Astrocyte (in vitro differentiated cells and primary cell): Measurements from ENCODE around the gene MYH15. TPM values are rescaled to one million over a fixed set of nuclear protein-coding genes. Genes with fewer than 3 reads are reported as not detected.

Source experiments
- DNase-seq: peaks from one replicate; pipeline ENCODE4 v3.0.0-alpha.2; 2010; ENCODE audit warnings: low read depth
- FAIRE-seq: peaks from 2 replicates; lab custom pipeline; 2011; peaks lifted over from hg19 to GRCh38; lab: Jason Lieb, UNC
- H2AFZ ChIP-seq: 2 replicates; pipeline ENCODE4 v1.6.0; 2012; ENCODE audit warnings: low read depth, low read length, inconsistent platforms
- H3K27ac ChIP-seq: 2 replicates; pipeline ENCODE4 v1.5.1; 2011; ENCODE audit warnings: low read depth, low read length, inconsistent platforms
- H3K27me3 ChIP-seq: 2 replicates; pipeline ENCODE4 v1.6.0; 2011; ENCODE audit warnings: low read length, inconsistent platforms; ENCODE audit not compliant: insufficient read depth
- H3K36me3 ChIP-seq: 2 replicates; pipeline ENCODE4 v1.5.1; 2011; ENCODE audit warnings: low read length, inconsistent platforms; ENCODE audit not compliant: insufficient read depth
- H3K4me1 ChIP-seq: 2 replicates; pipeline ENCODE4 v1.5.1; 2011; ENCODE audit warnings: low read length, inconsistent platforms; ENCODE audit not compliant: insufficient read depth
- H3K4me2 ChIP-seq: 2 replicates; pipeline ENCODE4 v1.6.0; 2012; ENCODE audit warnings: low read length, inconsistent platforms
- H3K4me3 ChIP-seq: 2 replicates; pipeline ENCODE4 v1.5.1; 2011; ENCODE audit warnings: low read depth, mild to moderate bottlenecking, low read length, inconsistent platforms; ENCODE audit not compliant: insufficient read depth
- H3K79me2 ChIP-seq: 2 replicates; pipeline ENCODE4 v1.6.0; 2012; ENCODE audit warnings: mild to moderate bottlenecking, low read length, inconsistent platforms; ENCODE audit not compliant: insufficient read depth
- H3K9ac ChIP-seq: 2 replicates; pipeline ENCODE4 v1.6.0; 2012; ENCODE audit warnings: mild to moderate bottlenecking, low read length, inconsistent platforms
- H3K9me3 ChIP-seq: 2 replicates; pipeline ENCODE4 v1.5.1; 2012; ENCODE audit warnings: low read depth, mild to moderate bottlenecking, low read length, inconsistent platforms; ENCODE audit not compliant: insufficient read depth
- H4K20me1 ChIP-seq: 2 replicates; pipeline ENCODE4 v1.6.0; 2012; ENCODE audit warnings: low read length, inconsistent platforms; ENCODE audit not compliant: insufficient read depth
- H3K27ac Mint-ChIP-seq: one replicate; pipeline ENCODE4 v1.8.0; 2021; ENCODE audit warnings: mild to moderate bottlenecking, mixed read lengths; ENCODE audit not compliant: unreplicated experiment
- H3K27me3 Mint-ChIP-seq: one replicate; pipeline ENCODE4 v1.8.0; 2021; ENCODE audit warnings: low read depth, mixed read lengths; ENCODE audit not compliant: unreplicated experiment
- H3K36me3 Mint-ChIP-seq: one replicate; pipeline ENCODE4 v1.8.0; 2021; ENCODE audit warnings: low read depth, mixed read lengths; ENCODE audit not compliant: unreplicated experiment
- H3K4me1 Mint-ChIP-seq: one replicate; pipeline ENCODE4 v1.8.0; 2021; ENCODE audit warnings: low read depth, mixed read lengths; ENCODE audit not compliant: unreplicated experiment
- H3K4me3 Mint-ChIP-seq: one replicate; pipeline ENCODE4 v1.8.0; 2021; ENCODE audit warnings: mild to moderate bottlenecking, moderate library complexity, mixed read lengths; ENCODE audit not compliant: unreplicated experiment
- H3K9me3 Mint-ChIP-seq: one replicate; pipeline ENCODE4 v1.8.0; 2021; ENCODE audit warnings: mild to moderate bottlenecking, mixed read lengths; ENCODE audit not compliant: unreplicated experiment
- EZH2 ChIP-seq: IDR thresholded peaks from 2 replicates; pipeline ENCODE4 v1.6.1; 2012; ENCODE audit warnings: mild to moderate bottlenecking, low read length, inconsistent platforms; ENCODE audit not compliant: insufficient read depth
- total RNA-seq: library from RNA; stranded (reverse); gene quantifications from 2 replicates; pipeline ENCODE4 v1.2.1, GENCODE V29; 2021
- TF ChIP-seq, protein P1 (sequence below): IDR thresholded peaks from 2 replicates; pipeline ENCODE4 v1.5.1; 2011; ENCODE audit warnings: low read depth, mild to moderate bottlenecking, inconsistent platforms, low read length, moderate library complexity; ENCODE audit not compliant: insufficient read depth

MYH15 gene
- total RNA-seq, 1 donor from 2014 or later: 0.59 TPM

DNA sequence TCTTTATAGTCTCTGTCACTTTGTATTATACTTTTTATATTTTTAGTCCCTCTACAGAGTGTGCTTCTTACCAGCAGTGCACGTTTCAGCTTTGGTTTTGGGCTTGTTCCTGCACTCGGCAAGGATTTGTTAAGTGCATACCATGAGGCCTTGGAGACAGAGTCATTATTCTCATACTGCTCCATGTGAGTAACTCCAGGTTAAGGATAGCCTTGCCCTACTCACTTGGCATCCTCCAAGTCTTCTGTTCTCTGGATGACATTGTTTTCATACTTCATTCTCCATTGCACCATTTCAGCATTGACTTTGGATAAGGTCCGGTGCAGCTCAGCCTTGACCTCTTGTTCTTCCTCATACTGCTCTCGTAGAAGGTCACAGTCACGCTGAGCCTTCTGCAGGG, 96.4 kb downstream of the MYH15 start:
- DNase-seq (peak; percentile 20), FAIRE-seq (no peak)
- peaks cover 3% of the 10 kb centered on the region for H3K9me3 ChIP-seq
- no peak overlapping the region for H3K27ac ChIP-seq
- Mint-ChIP-seq H3K27ac (no peak overlapping the region), H3K4me1 (no peaks in the 10 kb centered on the region), H3K27me3 (no peaks in the 10 kb centered on the region), H3K9me3 (no peaks in the 10 kb centered on the region), H3K4me3 (no peak overlapping the region), H3K36me3 (no peaks in the 10 kb centered on the region)
- H3K4me3 ChIP-seq: no peak overlapping the region
- H3K4me1 ChIP-seq: no peaks in the 10 kb centered on the region
- no peaks in the 10 kb centered on the region for H3K27me3 ChIP-seq
- TF ChIP-seq, protein P1, sequence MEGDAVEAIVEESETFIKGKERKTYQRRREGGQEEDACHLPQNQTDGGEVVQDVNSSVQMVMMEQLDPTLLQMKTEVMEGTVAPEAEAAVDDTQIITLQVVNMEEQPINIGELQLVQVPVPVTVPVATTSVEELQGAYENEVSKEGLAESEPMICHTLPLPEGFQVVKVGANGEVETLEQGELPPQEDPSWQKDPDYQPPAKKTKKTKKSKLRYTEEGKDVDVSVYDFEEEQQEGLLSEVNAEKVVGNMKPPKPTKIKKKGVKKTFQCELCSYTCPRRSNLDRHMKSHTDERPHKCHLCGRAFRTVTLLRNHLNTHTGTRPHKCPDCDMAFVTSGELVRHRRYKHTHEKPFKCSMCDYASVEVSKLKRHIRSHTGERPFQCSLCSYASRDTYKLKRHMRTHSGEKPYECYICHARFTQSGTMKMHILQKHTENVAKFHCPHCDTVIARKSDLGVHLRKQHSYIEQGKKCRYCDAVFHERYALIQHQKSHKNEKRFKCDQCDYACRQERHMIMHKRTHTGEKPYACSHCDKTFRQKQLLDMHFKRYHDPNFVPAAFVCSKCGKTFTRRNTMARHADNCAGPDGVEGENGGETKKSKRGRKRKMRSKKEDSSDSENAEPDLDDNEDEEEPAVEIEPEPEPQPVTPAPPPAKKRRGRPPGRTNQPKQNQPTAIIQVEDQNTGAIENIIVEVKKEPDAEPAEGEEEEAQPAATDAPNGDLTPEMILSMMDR: no peak
- TF ChIP-seq EZH2: no peak
- H3K79me2 ChIP-seq: no peaks in the 10 kb centered on the region
- H3K4me2 ChIP-seq: no peak overlapping the region
- H2AFZ ChIP-seq: no peak overlapping the region
- no peaks in the 10 kb centered on the region for H3K36me3 ChIP-seq
- no peak overlapping the region for H3K9ac ChIP-seq
- H4K20me1 ChIP-seq: no peaks in the 10 kb centered on the region

- H3K4me3 Mint-ChIP-seq: no peak overlapping the region
- Histone ChIP-seq H3K36me3 (no peaks in the 10 kb centered on the region), H3K9ac (no peak overlapping the region), H3K4me2 (no peak overlapping the region), H3K4me3 (no peak overlapping the region), H4K20me1 (no peaks in the 10 kb centered on the region), H3K9me3 (peaks cover 3% of the 10 kb centered on the region), H3K27me3 (no peaks in the 10 kb centered on the region), H3K27ac (no peak overlapping the region), H2AFZ (no peak overlapping the region), H3K4me1 (no peaks in the 10 kb centered on the region), H3K79me2 (no peaks in the 10 kb centered on the region)
- DNase-seq (no peak), FAIRE-seq (no peak)
- no peaks in the 10 kb centered on the region for H3K27me3 Mint-ChIP-seq
- no peak for TF ChIP-seq EZH2
- TF ChIP-seq, protein P1: no peak
- H3K27ac Mint-ChIP-seq: no peak overlapping the region
- no peaks in the 10 kb centered on the region for H3K9me3 Mint-ChIP-seq
- H3K36me3 Mint-ChIP-seq: no peaks in the 10 kb centered on the region
- H3K4me1 Mint-ChIP-seq: peaks cover 1% of the 10 kb centered on the region
Observed at GRCh38 chr3:108412121-108412750, 98.2 kb downstream of the MYH15 start.

- FAIRE-seq (no peak), DNase-seq (no peak)
- Histone ChIP-seq H3K27ac (no peak overlapping the region), H3K36me3 (no peaks in the 10 kb centered on the region), H3K4me3 (no peak overlapping the region), H3K4me1 (no peaks in the 10 kb centered on the region), H3K27me3 (no peaks in the 10 kb centered on the region), H3K4me2 (no peak overlapping the region), H3K9ac (no peak overlapping the region), H4K20me1 (no peaks in the 10 kb centered on the region), H3K79me2 (no peaks in the 10 kb centered on the region), H2AFZ (no peak overlapping the region), H3K9me3 (peaks cover 3% of the 10 kb centered on the region)
- H3K27ac Mint-ChIP-seq: no peak overlapping the region
- H3K36me3 Mint-ChIP-seq: no peaks in the 10 kb centered on the region
- H3K9me3 Mint-ChIP-seq: no peaks in the 10 kb centered on the region
- TF ChIP-seq, protein P1: no peak
- no peak for TF ChIP-seq EZH2
- H3K27me3 Mint-ChIP-seq: no peaks in the 10 kb centered on the region
- no peak overlapping the region for H3K4me3 Mint-ChIP-seq
- H3K4me1 Mint-ChIP-seq: peaks cover 14% of the 10 kb centered on the region
Observed at GRCh38 chr3:108410531-108410984, 99.8 kb downstream of the MYH15 start.
